Ramos (cell line): Measurements from ENCODE around the gene PXDN.
"Not testable (repeated sequence)": the region's sequence is repeated elsewhere in the genome, so short reads cannot be mapped to it uniquely, and the experiment has no call there.

Experiments
- in situ Hi-C: fragments of 300-500 bp; cut with MboI; formaldehyde crosslinking; loops from one replicate; pipeline ENCODE4 v1.14.3; 2022; ENCODE audit warnings: low sequenced_read_pairs; ENCODE audit not compliant: unreplicated experiment

The PXDN gene

GRCh38 chr2:1743396-1744150, 742 bp downstream of the PXDN start:
- in situ Hi-C loops: no loop called here

DNA sequence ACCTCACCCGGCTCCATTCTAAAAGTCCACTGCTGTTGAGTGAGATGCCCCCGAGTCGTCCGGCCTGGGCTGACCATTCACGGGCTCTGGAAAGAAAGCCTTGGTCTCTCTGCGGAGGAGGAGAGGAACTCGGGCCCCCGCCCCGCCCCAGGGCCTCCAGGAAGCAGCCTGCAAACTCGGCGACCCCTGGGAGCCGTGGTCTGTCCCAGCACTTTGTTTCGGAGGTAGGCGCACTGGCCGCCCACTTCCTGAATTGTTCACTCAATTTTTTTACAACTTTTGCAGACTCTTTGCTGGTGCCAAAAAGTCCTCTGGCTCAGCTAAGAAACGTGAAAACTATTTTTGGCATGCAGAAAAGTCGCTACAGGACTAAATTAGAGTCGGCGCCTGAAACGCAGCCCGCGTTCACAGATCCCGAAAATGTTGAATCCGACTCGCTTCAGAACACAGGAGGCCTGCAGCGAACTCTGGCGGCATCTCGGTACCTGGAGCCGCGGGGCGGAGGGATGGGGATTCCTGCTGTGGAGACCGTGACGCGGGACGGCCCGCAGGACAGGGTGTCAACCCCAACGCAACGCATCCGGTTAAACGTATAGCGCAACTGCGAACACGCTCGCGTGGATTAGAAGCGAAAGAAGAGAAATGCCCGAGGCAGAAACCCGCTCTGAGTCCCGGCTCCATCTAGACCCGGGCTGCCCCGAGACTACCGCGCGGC, 1.5 kb downstream of the PXDN start:
- in situ Hi-C loops: no loop called here

- in situ Hi-C loops: no loop called here
Observed at GRCh38 chr2:1742301-1742680, 2.0 kb downstream of the PXDN start.

DNA sequence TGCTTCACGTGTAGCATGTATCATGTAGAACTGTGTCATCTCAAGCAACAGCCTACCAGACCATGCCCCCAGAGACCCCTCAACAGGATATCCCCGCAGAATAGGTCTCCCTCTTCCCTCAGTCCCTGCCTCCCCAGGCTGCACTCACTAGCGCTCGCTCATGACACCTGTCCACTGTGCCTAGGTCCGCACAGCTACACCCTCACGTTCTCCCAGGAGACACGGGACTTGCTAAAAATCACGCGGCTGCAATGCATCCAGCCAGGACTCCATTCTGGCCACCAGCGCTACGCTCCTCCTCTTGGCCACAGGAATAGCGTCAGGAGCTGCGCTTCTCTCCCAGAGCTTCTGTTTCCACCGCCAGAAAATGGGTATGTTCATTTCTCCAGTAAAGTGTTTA, 2.5 kb downstream of the PXDN start:
- in situ Hi-C loops: no loop called here

DNA sequence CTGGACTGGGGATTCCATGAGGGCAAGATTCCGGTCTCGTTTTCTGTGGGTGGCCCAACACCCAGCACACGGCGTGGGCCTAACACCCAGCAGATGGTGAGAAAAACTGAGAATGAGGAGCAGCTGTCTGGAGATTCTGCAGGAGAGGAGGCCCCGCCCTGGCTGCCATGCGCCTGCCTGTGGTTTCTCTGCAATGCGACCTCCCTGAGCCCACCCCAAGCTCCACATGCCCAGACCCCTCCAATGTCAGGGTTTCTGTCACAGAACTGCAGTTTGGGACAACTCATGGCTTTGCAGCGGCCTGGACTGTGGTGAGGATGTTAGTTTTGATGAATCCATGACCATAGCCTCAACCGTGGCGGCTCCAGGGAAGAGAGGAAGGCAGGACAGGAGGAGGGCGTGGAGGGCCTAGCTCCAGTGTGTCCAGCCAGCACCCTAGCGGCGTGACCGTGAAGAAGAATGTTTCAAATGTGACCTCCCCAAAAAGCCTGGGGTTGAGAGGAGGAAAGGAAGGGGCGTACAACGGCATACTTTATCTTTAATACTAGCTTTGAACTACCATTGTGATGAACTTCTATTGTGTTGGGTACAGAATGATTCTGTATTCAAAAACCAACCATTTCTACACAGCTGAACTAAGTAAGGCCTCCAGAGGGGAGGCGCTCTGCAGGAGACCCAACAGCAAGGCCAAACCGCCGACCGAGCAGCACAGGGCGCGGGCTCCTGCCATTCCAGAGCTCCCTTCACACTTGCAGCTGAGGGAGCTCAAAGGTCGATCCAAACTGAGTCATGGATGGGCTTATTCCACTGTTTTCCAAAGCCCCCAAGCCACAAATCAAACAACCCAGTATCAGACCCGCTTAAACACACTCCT, 3.4 kb downstream of the PXDN start:
- in situ Hi-C loops: no loop called here

- in situ Hi-C loops: no loop called here
Observed at GRCh38 chr2:1739961-1740715, 4.2 kb downstream of the PXDN start.

DNA sequence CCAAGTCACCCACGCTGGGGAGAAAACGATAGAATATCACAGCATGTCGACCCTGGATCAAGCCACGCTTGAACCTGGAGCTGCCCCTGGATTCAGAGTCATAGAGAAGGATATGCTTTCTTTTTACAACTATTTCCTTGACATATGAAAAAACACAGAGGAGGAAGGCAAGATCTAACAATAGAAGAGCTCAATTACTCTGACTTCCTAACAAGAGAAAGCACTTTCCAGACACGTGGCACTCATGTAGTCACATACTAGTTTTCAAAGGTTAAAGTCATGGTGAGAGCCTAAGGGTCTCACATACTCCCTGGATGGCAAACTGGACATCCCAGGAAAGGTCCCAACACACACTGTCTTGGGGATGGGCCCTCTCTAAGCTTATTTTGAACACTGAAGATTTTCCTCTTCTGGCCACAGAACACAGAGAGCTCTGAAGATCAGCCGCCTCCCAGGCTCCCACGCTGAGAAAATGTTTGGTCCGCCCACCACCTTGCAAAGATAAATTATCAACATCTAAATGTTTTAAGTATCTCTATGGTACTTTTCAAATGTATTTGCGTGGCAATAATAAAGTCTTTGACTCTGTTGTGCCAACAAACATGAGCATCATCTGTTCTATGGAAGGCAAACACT, 4.9 kb downstream of the PXDN start:
- in situ Hi-C loops: no loop called here

GRCh38 chr2:1738646-1739302, 5.5 kb downstream of the PXDN start:
- in situ Hi-C loops: no loop called here

GRCh38 chr2:1738163-1738562, 6.2 kb downstream of the PXDN start:
- in situ Hi-C loops: no loop called here

- in situ Hi-C loops: no loop called here
Observed at GRCh38 chr2:1736997-1737480, 7.3 kb downstream of the PXDN start.

GRCh38 chr2:1736045-1736444, 8.3 kb downstream of the PXDN start:
- in situ Hi-C loops: no loop called here

DNA sequence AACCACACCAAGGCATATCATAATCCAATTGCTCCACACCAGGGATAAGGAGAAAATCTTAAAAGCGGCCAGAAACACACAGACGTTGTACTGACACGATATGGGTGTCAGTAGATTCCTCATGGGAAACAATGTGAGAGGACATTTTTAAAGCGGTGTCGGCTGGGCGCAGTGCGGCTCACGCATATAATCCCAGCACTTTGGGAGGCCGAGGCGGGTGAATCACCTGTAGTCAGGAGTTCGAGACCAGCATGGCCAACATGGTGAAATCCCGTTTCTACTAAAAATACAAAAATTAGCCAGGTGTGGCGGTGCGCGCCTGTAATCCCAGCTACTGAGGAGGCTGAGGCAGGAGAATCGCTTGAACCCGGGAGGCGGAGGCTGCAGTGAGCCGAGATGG, 11.0 kb downstream of the PXDN start:
- in situ Hi-C loops: not testable (repeated sequence)

GRCh38 chr2:1731963-1732768, 12.1 kb downstream of the PXDN start:
- in situ Hi-C loops: no loop called here

GRCh38 chr2:1731447-1731962, 12.8 kb downstream of the PXDN start:
- in situ Hi-C loops: no loop called here

- in situ Hi-C loops: no loop called here
Observed at GRCh38 chr2:1730015-1730927, 14.0 kb downstream of the PXDN start.

GRCh38 chr2:1729242-1729641, 15.1 kb downstream of the PXDN start:
- in situ Hi-C loops: no loop called here

- in situ Hi-C loops: no loop called here
Observed at GRCh38 chr2:1728821-1729220, 15.5 kb downstream of the PXDN start.
